Stimulated activated CD4-positive, alpha-beta T cell treated with anti-CD3 and anti-CD28 coated beads, Interleukin-1b, Interleukin-23, amount 100 ng/mL, for 4 hours (primary cell): ENCODE data around the gene LMAN2L.

ENCODE experiments used
- DNase-seq, 2 donors: peaks; one replicate each; pipeline ENCODE4 v3.0.0-alpha.2; 2020; ENCODE audit warnings: low read depth in 2 of 2

LMAN2L gene, protein sequence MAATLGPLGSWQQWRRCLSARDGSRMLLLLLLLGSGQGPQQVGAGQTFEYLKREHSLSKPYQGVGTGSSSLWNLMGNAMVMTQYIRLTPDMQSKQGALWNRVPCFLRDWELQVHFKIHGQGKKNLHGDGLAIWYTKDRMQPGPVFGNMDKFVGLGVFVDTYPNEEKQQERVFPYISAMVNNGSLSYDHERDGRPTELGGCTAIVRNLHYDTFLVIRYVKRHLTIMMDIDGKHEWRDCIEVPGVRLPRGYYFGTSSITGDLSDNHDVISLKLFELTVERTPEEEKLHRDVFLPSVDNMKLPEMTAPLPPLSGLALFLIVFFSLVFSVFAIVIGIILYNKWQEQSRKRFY

DNA sequence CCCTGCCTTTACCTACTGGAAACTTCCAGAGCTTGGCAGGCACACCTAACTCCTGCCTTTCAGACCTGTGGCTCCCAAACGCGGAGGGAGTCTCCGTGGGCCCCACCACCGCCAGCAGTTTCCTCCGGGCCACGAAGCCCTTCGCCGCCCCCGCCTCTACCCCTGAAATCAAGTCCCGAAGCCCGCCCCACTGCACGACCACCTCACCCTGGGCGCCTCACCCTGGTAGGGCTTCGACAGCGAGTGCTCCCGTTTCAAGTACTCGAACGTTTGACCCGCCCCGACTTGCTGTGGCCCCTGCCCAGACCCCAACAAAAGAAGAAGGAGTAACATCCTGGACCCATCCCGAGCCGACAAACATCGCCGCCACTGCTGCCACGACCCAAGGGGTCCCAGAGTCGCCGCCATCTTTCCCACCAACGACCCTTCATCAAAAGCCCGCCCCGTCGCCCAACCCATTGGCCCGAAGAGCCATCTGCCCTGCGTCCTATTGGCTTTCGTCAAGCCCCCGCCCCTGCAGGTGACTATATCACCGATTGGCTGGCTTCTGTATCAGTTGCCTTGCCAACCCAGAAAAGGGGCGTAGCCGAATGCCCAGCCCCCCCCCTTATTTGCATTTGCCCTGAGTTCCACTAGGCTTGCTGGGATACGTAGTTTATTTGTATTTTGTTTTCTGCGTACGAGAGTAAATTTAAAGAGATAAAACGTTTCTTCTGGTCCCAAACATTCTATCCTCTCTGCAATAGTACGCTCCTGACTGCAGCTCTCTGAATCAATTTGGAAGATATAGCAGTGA is at the start of gene LMAN2L:
Gene LMAN2L (minus strand): TSS at position 432 of the 796 bp plus-strand sequence. CDS start 24 bp downstream, at position 408.
- peak; percentile 88 to 93 for DNase-seq

DNA sequence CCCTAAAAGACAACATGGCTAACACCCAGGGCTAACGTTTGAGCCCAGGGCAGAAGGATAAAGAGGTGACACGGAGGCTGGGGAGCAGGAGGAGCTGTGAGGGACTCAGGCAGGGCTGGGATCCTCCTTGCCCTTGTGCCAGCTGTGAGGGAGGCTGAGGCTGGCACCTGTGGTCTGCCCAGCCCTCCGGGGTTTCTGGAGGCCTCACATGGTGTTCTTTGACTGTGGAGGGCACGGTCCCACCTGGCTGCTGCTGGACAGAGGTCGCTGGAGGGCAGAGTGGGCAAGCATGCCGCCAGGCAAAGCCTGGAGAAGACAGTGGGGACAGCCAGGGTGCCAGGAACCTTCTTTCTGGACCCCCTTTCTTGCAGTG is 49.4 kb upstream of the LMAN2L start:
- DNase-seq = no peak

DNA sequence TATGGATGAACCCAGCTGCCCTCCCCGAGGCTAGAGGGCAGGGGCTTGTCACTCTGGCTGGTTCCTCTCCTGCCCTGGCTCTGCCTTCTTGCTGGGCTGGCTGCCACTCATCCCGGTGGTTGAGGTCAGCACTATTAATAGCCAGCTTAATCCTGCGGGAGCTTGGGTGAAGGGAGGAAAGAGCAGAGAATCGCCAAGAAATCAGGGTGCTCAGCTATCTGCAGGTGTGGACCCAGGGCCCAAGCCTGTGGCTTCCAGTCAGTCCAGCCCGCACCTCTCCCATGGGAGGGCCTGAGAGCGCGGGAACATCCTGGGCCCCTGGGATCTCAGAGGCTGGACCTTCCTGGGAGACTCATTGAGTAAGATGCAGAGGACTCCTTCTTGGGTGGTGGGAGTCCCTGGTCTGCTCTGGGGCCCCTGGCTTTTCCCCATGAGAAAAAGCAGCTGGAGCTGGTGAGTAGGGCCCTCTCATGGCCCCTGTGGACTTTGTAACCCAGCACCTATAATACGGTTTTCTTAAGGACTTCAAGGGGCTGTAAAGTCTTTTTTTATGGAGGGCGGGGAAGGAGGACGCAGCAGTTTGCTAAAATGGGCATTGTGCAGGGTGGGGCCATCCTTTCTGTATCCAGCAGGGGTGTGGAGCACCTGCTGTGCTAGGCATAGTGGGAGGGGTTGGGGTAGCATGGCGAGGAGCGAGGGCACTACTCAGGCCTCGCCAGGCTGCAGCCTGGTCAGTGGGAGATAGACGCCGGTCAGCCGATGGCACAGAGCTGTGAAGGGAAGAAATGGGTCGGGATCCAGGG is 48.8 kb upstream of the LMAN2L start:
- no peak for DNase-seq

DNA sequence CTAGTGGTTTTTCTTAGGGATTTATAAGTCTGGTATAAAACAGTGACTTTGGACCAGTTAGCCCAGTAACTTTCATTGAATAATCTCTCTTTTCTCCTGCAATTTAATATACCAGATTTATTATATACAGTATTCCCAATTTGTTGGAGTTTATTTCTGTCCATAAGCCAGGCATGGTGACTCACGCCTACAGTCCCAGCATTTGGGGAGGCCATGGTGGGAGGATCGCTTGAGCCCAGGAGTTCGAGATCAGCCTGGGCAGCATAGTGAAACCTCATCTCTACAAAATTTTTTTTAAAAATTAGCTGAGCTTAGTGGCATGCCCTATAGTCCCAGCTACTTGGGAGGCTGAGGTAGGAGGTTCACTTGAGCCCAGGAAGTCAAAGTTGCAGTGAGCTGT is 47.5 kb upstream of the LMAN2L start:
- DNase-seq = no peak

DNA sequence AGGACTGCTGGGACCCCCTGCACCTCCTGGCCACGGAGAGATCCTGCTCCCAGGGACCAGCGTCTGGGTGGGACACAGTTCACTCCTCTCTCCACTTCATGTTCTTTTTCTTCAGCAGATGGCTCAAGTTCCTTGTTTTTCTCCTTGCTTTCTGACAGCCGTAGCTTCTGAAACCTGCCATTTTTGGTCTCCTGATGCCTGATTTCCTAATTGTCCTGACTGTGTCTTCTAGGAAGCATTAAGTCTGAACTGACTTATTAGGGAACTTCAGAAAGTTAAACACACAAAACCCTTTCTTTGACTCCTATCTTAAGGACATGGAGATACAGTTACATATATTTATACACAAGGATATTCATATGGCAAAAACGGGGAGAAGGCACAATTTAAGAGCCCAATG is 43.5 kb upstream of the LMAN2L start:
- DNase-seq = no peak

DNA sequence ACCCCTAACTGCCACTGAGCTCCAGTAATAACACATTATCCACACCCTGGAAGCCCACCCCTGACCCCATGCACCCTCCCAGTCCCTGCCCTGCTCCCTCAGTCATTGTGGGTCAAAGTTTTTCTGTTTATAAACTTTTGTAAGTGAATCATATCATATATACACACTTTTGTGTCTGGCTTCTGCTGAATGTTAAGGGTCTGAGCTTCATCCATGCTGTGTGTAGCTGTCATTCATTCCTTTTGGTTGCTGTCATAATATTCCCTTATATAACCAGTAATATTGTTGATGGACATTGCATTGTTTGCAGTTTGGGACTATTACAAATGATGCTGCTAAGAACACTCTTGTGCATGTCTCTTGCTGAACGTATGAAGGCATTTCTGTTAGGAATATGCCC is 35.3 kb upstream of the LMAN2L start:
- no peak for DNase-seq

DNA sequence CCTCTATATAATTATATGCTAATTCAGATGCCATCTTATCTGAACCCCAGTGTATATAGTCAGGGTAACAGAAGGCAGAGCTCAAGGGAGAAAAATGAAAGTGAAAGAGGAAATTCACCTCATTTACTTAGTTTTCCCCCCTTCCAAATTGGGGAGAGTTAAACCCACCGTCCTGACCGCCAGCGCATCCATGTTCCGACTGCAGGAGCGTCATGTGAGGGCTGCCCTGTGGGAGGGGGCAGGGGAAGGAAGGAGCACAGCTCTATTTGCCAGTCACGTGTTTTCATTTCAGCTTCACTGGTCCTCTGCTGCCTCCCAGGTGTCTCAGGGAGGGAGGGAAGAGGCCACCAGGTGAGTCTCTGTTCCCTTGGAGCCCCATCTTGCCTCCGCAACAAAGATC is 34.1 kb upstream of the LMAN2L start:
- DNase-seq = peak in 1 of 2 donors; percentile 31

DNA sequence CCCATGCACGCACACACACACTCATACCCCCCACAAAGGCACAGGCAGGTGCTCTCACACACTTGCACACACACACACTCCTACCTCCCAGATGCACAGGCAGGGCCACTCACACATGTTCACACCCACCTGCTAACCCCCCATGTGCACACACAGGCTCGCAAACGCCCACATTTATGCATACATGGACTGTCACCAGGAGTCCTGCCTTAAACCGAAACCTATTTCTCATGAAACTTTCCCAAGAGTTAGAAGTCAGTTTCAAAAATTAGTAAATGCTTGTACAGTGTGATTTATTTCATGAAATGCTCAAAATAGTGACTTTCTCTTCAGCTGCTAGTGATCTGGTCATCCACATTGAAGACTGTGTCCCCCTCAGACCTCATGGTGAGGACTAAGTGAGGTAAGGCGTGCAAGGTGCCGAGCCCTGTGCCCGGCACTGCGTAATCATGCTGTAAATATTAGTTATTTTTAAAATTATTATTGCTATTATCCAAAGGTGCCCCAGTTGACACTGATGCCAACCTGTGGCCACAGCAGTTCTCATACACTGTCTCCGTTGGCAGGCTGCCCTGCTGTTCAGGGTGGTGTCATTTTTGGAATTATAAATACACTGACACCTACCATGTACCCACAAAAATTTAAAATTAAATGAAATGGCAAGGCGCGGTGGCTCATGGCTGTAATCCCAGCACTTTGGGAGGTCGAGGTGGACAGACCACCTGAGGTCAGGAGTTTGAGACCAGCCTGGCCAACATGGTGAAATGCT is 33.2 kb upstream of the LMAN2L start:
- DNase-seq = no peak

DNA sequence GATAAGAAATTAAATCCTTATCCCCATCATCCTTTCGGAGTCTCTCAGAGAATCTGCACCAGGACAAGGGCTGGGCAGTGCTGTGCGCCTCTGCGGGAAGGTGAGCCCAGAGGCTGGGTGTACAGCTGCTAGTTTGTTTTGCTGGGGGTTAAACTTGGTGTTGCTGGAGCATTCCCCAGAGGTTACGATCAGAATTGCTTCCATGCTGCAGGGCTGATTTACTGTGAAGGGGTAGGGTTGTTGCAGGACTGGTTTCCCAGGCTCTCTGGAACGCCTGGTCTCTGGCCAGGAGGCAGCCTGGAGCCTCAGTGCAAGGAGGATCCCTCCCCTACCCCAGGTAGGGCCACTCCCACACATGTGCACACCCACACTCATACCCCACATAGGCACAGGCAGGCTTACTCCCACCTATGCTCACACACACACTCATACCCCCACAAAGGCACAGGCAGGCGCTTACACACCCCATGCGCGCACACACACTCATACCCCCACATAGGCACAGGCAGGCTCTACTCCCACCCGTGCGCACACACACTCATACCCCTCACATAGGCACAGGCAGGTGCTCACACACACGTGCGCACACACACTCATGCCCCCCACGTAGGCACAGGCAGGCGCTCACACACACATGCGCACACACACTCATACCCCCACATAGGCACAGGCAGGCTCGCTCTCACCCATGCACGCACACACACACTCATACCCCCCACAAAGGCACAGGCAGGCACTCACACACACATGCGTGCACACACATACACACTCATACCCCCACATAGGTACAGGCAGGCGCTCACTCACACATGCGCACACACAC is 32.1 kb upstream of the LMAN2L start:
- no peak for DNase-seq

DNA sequence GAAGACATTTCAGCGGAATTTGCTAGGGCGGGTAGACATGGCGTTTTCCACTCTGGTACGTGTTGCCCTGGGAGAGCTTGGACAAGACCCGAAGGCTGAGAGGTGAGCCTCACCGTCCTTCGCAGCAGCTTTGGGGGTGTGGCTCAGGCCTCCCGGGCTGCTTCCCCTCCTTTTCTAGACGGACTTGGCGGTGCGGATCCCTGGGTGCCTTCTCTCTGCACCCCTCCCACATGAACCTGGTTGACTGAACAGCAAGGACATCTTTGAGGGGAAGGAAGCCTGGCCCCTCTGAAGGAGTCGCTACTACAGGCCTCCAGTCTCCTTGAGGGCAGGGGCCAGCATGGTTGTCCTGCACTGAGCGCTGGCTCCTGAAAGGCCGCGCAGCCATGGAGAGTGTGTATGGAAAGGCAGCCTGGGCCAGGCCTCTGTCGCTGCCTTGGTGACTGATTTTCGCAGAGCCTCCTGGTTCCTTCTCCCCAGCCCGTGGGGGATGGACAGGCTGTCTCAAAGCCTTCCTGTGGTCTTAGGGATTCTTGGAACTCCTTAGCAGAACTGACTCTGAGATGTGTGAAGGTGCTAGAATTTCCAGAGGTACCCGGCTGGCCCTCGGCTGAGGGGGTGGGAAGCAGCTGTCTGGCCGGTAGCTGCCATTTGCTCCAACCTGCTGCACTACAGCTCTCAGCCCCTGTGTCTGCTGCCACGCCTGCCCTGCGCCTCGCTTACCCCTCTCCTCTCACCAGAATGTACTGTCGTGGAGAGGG is 30.8 kb upstream of the LMAN2L start:
- DNase-seq = no peak

DNA sequence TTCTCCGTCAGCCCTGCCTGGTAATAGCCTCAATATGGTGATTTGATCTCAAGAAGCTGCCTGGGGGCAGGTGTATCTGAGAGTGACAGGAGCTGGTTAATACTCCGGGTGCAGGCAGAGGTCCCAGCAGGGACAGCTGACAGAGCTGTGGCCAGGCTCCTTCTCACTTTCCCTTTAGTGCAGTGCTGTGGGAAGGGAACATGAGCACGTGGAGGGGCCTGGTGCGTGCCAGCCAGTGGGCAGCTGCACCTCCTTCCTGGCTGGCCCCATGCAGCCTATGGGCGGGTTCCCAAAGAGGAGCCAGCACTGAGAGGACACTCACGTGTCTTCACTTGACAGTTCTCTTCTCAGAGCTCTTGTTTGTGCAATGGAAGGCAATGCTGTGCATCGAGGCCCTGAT is 29.9 kb upstream of the LMAN2L start:
- no peak for DNase-seq

DNA sequence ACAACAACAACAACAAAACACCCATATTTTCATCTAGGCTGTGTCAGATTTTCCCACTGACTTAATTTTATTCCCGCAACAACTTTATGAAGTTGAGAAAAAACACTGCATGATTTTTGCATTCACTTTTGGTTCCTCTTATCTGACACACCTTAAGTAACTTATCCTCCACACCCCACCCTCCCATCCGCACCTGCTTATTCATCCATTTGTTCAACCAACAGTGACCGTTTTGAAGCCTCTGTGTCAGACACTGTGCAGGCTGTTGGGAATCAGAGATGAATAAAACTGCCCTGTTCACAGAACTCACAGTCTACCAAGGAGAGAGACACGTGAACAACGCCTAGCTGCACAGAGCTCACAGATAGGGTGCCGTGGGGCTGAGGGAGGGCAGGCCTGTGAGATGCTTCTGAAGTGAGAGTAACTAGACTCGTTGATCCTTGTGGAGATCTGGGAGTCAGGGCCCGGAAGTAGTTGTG is 28.3 kb upstream of the LMAN2L start:
- no peak for DNase-seq

DNA sequence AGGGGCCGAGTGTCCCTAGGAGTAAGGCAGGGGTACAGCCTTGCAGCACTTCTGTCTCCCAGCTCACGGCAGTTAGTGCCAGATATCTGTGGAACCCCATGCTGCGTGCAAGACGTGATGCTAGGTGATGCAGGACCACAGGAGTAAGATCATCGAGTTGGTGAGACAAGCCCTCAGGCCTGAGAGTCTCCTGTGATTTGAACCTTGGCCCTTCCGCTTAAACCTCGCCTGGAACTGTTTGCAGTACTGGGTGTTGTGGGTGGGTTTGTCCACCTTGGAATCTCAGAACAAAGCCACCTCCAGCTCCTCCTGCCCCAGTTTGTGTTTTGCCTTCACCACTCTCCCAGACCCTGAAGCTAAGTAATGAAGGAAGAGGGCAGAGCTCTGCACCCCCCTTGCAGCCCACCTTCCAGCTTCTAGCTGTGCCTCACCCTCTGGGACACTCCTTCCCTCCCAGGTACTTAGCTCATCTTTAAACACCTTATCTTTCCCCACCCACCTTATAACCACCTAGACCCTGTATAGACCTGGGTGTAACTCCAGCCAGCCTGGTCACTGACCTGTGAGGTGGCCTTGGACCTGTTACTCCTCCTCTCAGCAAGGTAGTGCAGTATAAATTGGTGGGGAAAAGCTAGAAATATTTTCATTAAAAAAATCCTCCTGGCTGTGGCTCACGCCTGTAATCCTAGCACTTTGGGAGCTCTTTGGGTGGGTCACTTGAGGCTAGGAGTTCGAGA is 27.4 kb upstream of the LMAN2L start:
- DNase-seq = no peak

DNA sequence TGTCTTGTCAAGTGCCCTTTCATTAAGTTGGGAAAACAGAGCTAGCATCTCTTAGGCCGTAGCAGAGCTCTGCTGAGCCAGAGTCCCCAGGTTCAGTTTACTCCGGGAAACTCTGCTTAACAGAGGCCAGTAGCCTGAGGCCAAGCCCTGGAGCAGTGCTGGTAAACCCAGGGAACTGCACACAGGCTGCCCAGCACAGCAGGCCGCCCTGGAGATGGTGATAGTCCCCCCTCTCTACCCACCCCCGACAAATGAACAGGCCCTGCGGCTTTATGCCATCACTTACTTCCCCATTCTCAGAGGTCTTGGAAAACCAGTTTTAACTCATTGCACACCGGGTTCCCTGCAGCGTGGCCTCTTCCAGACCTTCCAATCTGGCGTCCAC is 24.4 kb upstream of the LMAN2L start:
- DNase-seq = no peak

DNA sequence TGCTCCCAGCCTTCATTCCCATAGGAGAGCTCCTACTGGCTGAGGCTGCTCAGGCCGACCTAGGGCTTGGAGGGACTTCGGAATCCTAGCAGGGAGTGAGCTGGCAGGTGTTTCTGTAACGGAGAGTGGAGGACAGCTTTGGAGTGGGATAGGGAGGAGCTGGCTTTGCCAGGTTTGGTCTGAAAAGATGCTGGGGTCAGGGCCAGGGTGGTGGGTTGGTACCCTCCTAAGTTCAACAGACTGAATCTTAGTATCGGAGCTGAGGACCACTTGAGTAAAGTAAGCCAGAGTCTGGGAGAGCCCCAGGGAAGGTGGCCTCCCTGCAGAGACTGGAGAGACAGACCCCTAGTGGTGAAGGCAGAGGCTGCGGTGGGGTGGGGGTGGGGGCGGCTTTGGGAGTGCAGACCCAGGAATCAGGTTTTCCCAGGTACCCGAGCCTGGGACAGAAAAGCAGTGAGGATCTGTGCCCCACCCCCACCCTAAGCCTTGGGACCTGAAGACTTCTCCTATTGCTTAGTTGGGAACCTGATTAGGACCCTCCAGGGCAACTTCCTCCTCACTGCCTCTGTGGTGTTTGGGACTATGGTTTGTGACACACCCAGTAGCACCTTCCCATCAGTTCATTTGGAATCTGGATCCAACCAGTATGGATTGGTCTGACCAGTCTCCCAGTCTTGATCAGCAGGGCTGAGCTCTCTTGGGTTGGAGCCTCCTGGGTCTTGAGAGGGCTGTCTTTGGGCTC is 23.8 kb upstream of the LMAN2L start:
- DNase-seq = no peak

DNA sequence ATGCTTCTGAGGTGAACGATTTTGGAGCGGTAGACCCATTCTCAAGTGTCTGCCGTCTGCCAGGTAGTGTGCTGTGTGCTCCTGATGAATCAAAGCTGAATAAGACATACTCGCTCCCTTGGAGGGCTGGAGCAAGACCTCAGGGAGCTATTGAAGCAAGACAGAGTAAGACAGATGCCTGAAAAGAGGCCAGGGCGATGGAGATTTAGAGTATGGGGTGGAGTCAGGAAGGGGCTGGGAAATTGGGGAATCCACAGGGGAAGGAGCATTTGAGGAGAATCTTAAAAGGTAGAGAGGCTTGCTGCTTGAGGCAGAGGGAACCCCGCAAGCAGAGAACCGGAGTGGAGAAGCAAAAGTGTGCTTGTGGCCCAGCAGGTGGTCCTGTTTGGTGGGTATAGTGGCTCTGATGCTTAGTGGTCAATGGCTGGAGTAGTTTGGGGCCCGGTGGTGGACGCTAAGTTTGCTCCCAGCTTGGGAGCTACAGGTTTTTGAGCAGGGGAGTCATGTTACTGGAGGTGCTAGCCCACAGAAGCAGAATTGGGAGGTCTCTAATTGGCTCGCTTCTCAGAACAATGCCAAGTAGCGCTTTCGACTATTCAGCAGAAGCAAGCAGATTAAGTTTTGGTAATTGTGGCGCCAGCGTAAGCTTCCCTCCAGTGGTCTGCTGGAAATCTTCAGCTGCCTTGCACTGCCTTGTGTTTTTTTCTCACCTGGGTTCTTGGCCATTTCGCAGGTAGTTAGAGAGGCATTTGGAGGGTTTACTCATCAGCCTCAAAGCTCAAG is 22.9 kb upstream of the LMAN2L start:
- DNase-seq = no peak

DNA sequence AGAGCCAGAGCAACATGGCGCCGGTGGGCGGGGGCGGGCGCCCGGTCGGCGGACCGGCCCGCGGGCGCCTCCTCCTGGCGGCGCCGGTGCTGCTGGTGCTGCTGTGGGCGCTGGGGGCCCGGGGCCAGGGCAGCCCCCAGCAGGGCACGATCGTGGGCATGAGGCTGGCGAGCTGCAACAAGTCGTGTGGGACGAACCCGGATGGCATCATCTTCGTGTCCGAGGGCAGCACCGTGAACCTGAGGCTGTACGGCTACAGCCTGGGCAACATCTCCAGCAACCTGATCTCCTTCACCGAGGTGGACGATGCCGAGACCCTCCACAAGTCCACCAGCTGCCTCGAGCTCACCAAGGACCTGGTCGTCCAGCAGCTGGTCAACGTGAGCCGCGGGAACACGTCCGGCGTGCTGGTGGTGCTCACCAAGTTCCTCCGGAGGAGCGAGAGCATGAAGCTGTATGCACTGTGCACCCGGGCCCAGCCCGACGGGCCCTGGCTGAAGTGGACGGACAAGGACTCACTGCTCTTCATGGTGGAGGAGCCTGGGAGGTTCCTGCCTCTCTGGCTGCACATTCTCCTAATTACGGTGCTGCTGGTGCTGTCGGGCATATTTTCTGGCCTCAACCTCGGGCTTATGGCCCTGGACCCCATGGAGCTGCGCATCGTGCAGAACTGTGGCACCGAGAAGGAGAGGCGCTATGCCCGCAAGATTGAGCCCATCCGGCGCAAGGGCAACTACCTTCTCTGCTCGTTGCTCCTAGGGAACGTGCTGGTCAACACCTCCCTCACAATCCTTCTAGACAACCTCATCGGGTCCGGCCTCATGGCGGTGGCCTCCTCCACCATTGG is 21.3 kb upstream of the LMAN2L start:
- peak in 1 of 2 donors; percentile 59 for DNase-seq
